GM12878 (cell line): Measurements from ENCODE around the gene RHAG. TPM values are rescaled to one million over a fixed set of nuclear protein-coding genes. Genes with fewer than 3 reads are reported as not detected.

Experiments used
- ATAC-seq: fragments of 200-7000 bp; cut with Tn5 transposase; 3 replicates; pipeline ENCODE4 v1.9.1; 2020; ENCODE audit warnings: mild to moderate bottlenecking, moderate library complexity
- BruUV-seq: library from RNA; stranded (reverse); fragments of 400-500 nt; replicated peaks from 2 replicates; lab custom pipeline; 2021; lab: Mats Ljungman, UMichigan
- CTCF ChIA-PET: fragments of 300-600 bp; sonication (Branson Sonifier 250); formaldehyde crosslinking; extraction: SDS; loops from one replicate; lab custom pipeline; 2021; ENCODE audit warnings: inconsistent platforms; lab: Yijun Ruan, JAX
- POLR2A ChIA-PET: fragments of 350-600 bp; formaldehyde crosslinking; extraction: SDS; loops from one replicate; lab custom pipeline; 2021; ENCODE audit warnings: inconsistent platforms; lab: Charles Lee
- RAD21 ChIA-PET: fragments of 300-600 bp; sonication (Branson Sonifier 250); formaldehyde crosslinking; loops from one replicate; lab custom pipeline; 2023; ENCODE audit warnings: antibody characterized with exemption; ENCODE audit not compliant: unreplicated experiment; lab: Charles Lee
- SMC1A ChIA-PET: fragments of 300-600 bp; sonication (Branson Sonifier 250); formaldehyde crosslinking; loops from one replicate; lab custom pipeline; 2023; ENCODE audit not compliant: unreplicated experiment, uncharacterized antibody; lab: Charles Lee
- DNase-seq: peaks from one replicate; pipeline ENCODE4 v3.0.0-alpha.2; 2011; ENCODE audit warnings: low read depth, low spot score
- FAIRE-seq: peaks from 3 replicates; lab custom pipeline; 2011; peaks lifted over from hg19 to GRCh38; lab: Jason Lieb, UNC
- H2AFZ ChIP-seq: 2 replicates; pipeline ENCODE4 v1.6.0; 2011; ENCODE audit warnings: low read depth, low read length, control low read depth; ENCODE audit not compliant: control insufficient read depth
- H3K27ac ChIP-seq: 2 replicates; pipeline ENCODE4 v1.5.1; 2011; ENCODE audit warnings: control low read depth; ENCODE audit not compliant: control insufficient read depth, insufficient read depth
- H3K27me3 ChIP-seq, 2 experiments: replicated peaks in 1 of 2; 2 replicates each; pipeline versions ENCODE4 v1.6.0 to v1.6.1; 2011; ENCODE audit warnings: low read length in 1 of 2; ENCODE audit not compliant: control insufficient read depth in 2 of 2, insufficient read depth in 2 of 2
- H3K36me3 ChIP-seq, 2 experiments: 2 replicates each; pipeline ENCODE4 v1.5.1; 2011; ENCODE audit warnings: low read length in 1 of 2; ENCODE audit not compliant: control insufficient read depth in 2 of 2, insufficient read depth in 2 of 2
- H3K4me1 ChIP-seq: 2 replicates; pipeline ENCODE4 v1.6.1; 2011; ENCODE audit warnings: mild to moderate bottlenecking, low read length, moderate library complexity, mixed read lengths; ENCODE audit not compliant: control insufficient read depth, insufficient read depth
- H3K4me2 ChIP-seq: 2 replicates; pipeline ENCODE4 v1.6.0; 2011; ENCODE audit warnings: control low read depth; ENCODE audit not compliant: control insufficient read depth, insufficient read depth
- H3K4me3 ChIP-seq: fragments of 200-600 bp; sonication (generic); 2 replicates; pipeline ENCODE4 v1.5.1; 2016
- H3K79me2 ChIP-seq: 2 replicates; pipeline ENCODE4 v1.6.0; 2011; ENCODE audit warnings: low read length; ENCODE audit not compliant: control insufficient read depth, insufficient read depth
- H3K9ac ChIP-seq: 2 replicates; pipeline ENCODE4 v1.8.0; 2011; ENCODE audit warnings: low read length, control low read depth, mixed read lengths; ENCODE audit not compliant: control insufficient read depth, insufficient read depth
- H3K9me3 ChIP-seq: replicated peaks from 3 replicates; pipeline ENCODE4 v1.5.1; 2011; ENCODE audit warnings: mild to moderate bottlenecking, low read length; ENCODE audit not compliant: control insufficient read depth, insufficient read depth
- H4K20me1 ChIP-seq: 2 replicates; pipeline ENCODE4 v1.6.0; 2011; ENCODE audit not compliant: control insufficient read depth, insufficient read depth
- BRCA1 ChIP-seq: IDR thresholded peaks from 2 replicates; pipeline ENCODE4 v1.6.1; 2011; ENCODE audit warnings: low read depth, low read length, improper control_type of control experiment
- FOXK2 ChIP-seq: fragments of 450-650 bp; IDR thresholded peaks from 2 replicates; pipeline ENCODE4 v1.6.1; 2017; ENCODE audit warnings: mild to moderate bottlenecking, moderate library complexity
- IRF4 ChIP-seq: IDR thresholded peaks from 2 replicates; pipeline ENCODE4 v1.6.1; 2011; ENCODE audit warnings: low read depth, low read length
- MAX ChIP-seq: IDR thresholded peaks from 2 replicates; pipeline ENCODE4 v1.6.1; 2012; ENCODE audit warnings: low read depth, low read length, improper control_type of control experiment
- MLLT1 ChIP-seq: fragments of 450-650 bp; IDR thresholded peaks from 2 replicates; pipeline ENCODE4 v1.6.1; 2016; ENCODE audit warnings: mild to moderate bottlenecking
- NBN ChIP-seq: fragments of 450-650 bp; IDR thresholded peaks from 2 replicates; pipeline ENCODE4 v1.6.1; 2016
- NFYB ChIP-seq: IDR thresholded peaks from 2 replicates; pipeline ENCODE4 v1.6.1; 2011; ENCODE audit warnings: low read depth, mild to moderate bottlenecking, low read length, improper control_type of control experiment, moderate library complexity; ENCODE audit not compliant: insufficient read depth
- YY1 ChIP-seq: IDR thresholded peaks from 2 replicates; pipeline ENCODE4 v1.6.1; 2011; ENCODE audit warnings: low read depth, mild to moderate bottlenecking, low read length
- WGBS: methylation state at CpG from one replicate; pipeline ENCODE4 v1.1.6; 2016; ENCODE audit warnings: low lambda C conversion rate; ENCODE audit not compliant: insufficient replicate concordance, insufficient coverage; ENCODE audit errors: missing lambda C conversion rate; 5-methylcytosine and 5-hydroxymethylcytosine counted together
- in situ Hi-C: fragments of 300-500 bp; cut with MboI; formaldehyde crosslinking; loops from 9 replicates; pipeline ENCODE4 v1.14.3; 2018; ENCODE audit warnings: mixed read lengths
- intact Hi-C: fragments of 100-400 bp; cut with micrococcal nuclease; formaldehyde crosslinking; loops from one replicate; pipeline ENCODE4 v1.14.2; 2022; ENCODE audit not compliant: unreplicated experiment
- polyA plus RNA-seq, 11 experiments: library from polyadenylated mRNA; depleted of rRNA in 4 of 11; unstranded in 6 of 11; stranded (reverse) in 5 of 11; fragments of >200 nt; fragmentation: Nextera tagmentation in 4 of 11; fragmentation: Illumina TruSeq in 1 of 11; extraction: Ambion mirVana in 4 of 11; extraction: Trizol in 1 of 11; gene quantifications; 1 replicate in 1 of 11; 2 replicates in 10 of 11; pipeline versions ENCODE4 v1.2.1 to v1.2.3, GENCODE V29; 2011 to 2016; ENCODE audit warnings: inconsistent platforms in 2 of 11, missing spikeins in 2 of 11, low read depth in 1 of 11
- total RNA-seq, 4 experiments: library from RNA; depleted of rRNA in 3 of 4; stranded (reverse); fragments of >200 nt in 3 of 4; fragmentation: Illumina TruSeq in 1 of 4; extraction: Trizol in 1 of 4; gene quantifications; 2 replicates each; pipeline versions ENCODE4 v1.2.1 to v1.2.3, GENCODE V29; 2013 to 2021

The RHAG gene
- total and polyA plus RNA-seq, 10 of the 15 experiments (the other 5 are each of a cell fraction or from before 2014, with no cell fraction given) = 0.06 to 0.18 (median 0.10) TPM; not detected in 6

- TF ChIP-seq FOXK2 (no peak), NFYB (no peak), BRCA1 (no peak), NBN (no peak), IRF4 (no peak), MAX (no peak), MLLT1 (no peak), YY1 (no peak)
- in situ Hi-C loops (no loop called here), intact Hi-C loops (no loop called here)
- no peaks in the 10 kb centered on the region for H4K20me1 ChIP-seq
- H3K27ac ChIP-seq = no peak overlapping the region
- FAIRE-seq (no peak), ATAC-seq (no peak), DNase-seq (no peak)
- no peaks in the 10 kb centered on the region for H3K79me2 ChIP-seq
- H2AFZ ChIP-seq = no peak overlapping the region
- CTCF ChIA-PET = interaction anchor here (0.9 kb wide), 1 partner anchor 14 kb away, joined by 3 read pairs; the partner anchor contains the start of gene C6orf141
- no peaks in the 10 kb centered on the region for H3K9me3 ChIP-seq
- no peak overlapping the region for H3K9ac ChIP-seq
- H3K4me1 ChIP-seq = no peaks in the 10 kb centered on the region
- no peak overlapping the region for H3K4me2 ChIP-seq
- POLR2A ChIA-PET = no interaction called here
- H3K4me3 ChIP-seq = no peak overlapping the region
- no TSS peak for BruUV-seq
- H3K27me3 ChIP-seq = no peaks in the 10 kb centered on the region
- SMC1A ChIA-PET = interaction anchor here (2.0 kb wide), 1 partner anchor 23 kb away, joined by 4 read pairs; no protein-coding TSS in a partner anchor
- RAD21 ChIA-PET = no interaction called here
- 91% methylated on average over 1 of the region's 1 CpG for WGBS
- H3K36me3 ChIP-seq = no peaks in the 10 kb centered on the region
Measured at GRCh38 chr6:49564552-49564951, 72.1 kb downstream of the RHAG start.
